Neuronal stem cell (in vitro differentiated cells): ENCODE results near the gene FOXL3.

ENCODE experiments used
- DNase-seq: peaks from one replicate; pipeline ENCODE4 v3.0.0-alpha.2; 2013; ENCODE audit warnings: low spot score
- H2AFZ ChIP-seq: one replicate; pipeline ENCODE4 v1.6.1; 2013; ENCODE audit warnings: mild to moderate bottlenecking, low read length, inconsistent platforms
- H2AK5ac ChIP-seq: 2 replicates; pipeline ENCODE4 v1.6.1; 2013; ENCODE audit warnings: low read depth, mild to moderate bottlenecking, inconsistent platforms, low read length, moderate library complexity, mixed read lengths
- H2BK120ac ChIP-seq: 2 replicates; pipeline ENCODE4 v1.6.1; 2013; ENCODE audit warnings: low read depth, mild to moderate bottlenecking, inconsistent platforms, low read length, moderate library complexity, mixed read lengths
- H2BK12ac ChIP-seq: one replicate; pipeline ENCODE4 v1.6.1; 2013; ENCODE audit warnings: low read length, inconsistent platforms
- H2BK15ac ChIP-seq: 2 replicates; pipeline ENCODE4 v1.6.1; 2013; ENCODE audit warnings: mild to moderate bottlenecking, low read length, inconsistent platforms, mixed read lengths
- H2BK5ac ChIP-seq: one replicate; pipeline ENCODE4 v1.6.1; 2013; ENCODE audit warnings: inconsistent platforms, mild to moderate bottlenecking, low read length, moderate library complexity
- H3K14ac ChIP-seq: one replicate; pipeline ENCODE4 v1.6.1; 2013; ENCODE audit warnings: low read length, inconsistent platforms
- H3K18ac ChIP-seq: 2 replicates; pipeline ENCODE4 v1.6.1; 2013; ENCODE audit warnings: low read length, inconsistent platforms
- H3K23ac ChIP-seq: 2 replicates; pipeline ENCODE4 v1.6.1; 2013; ENCODE audit warnings: low read depth, mild to moderate bottlenecking, mixed read lengths, low read length, inconsistent platforms; ENCODE audit not compliant: poor library complexity
- H3K27ac ChIP-seq: replicated peaks from 3 replicates; pipeline ENCODE4 v1.5.1; 2013; ENCODE audit warnings: low read length, inconsistent platforms
- H3K27me3 ChIP-seq, 3 experiments: 2 replicates each; pipeline ENCODE4 v1.6.1; 2013; ENCODE audit warnings: low read length in 3 of 3, mild to moderate bottlenecking in 2 of 3, inconsistent platforms in 1 of 3, low read depth in 1 of 3, mixed read lengths in 1 of 3, moderate library complexity in 1 of 3; ENCODE audit not compliant: control insufficient read depth in 3 of 3, insufficient read depth in 3 of 3
- H3K36me3 ChIP-seq, 2 donors: replicated peaks in 1 of 2; 2 replicates each; pipeline ENCODE4 v1.6.1; 2013; ENCODE audit warnings: low read length in 2 of 2; ENCODE audit not compliant: control insufficient read depth in 2 of 2, insufficient read depth in 2 of 2
- H3K4ac ChIP-seq: 2 replicates; pipeline ENCODE4 v1.6.1; 2013; ENCODE audit warnings: inconsistent platforms, mild to moderate bottlenecking, low read length, moderate library complexity
- H3K4me1 ChIP-seq, 2 donors: 1 replicate in 1 of 2; 2 replicates in 1 of 2; pipeline ENCODE4 v1.6.1; 2013; ENCODE audit warnings: low read length in 2 of 2, low read depth in 1 of 2; ENCODE audit not compliant: control insufficient read depth in 2 of 2, insufficient read depth in 1 of 2
- H3K4me2 ChIP-seq: one replicate; pipeline ENCODE4 v1.6.1; 2013; ENCODE audit warnings: mild to moderate bottlenecking, low read length, inconsistent platforms; ENCODE audit not compliant: insufficient read depth, poor library complexity, severe bottlenecking
- H3K4me3 ChIP-seq, 2 donors: 2 replicates each; pipeline ENCODE4 v1.5.1; 2013; ENCODE audit warnings: low read length in 2 of 2, mild to moderate bottlenecking in 2 of 2, inconsistent platforms in 1 of 2, moderate library complexity in 1 of 2
- H3K79me1 ChIP-seq: one replicate; pipeline ENCODE4 v1.6.1; 2013; ENCODE audit warnings: low read depth, mild to moderate bottlenecking, inconsistent platforms, low read length, moderate library complexity
- H3K9ac ChIP-seq: one replicate; pipeline ENCODE4 v1.6.1; 2013; ENCODE audit warnings: mild to moderate bottlenecking, low read depth, low read length, inconsistent platforms; ENCODE audit not compliant: poor library complexity
- H3K9me3 ChIP-seq, 2 donors: replicated peaks in 1 of 2; 2 replicates each; pipeline versions ENCODE3 to v1.6.1; 2013; ENCODE audit warnings: low read length in 2 of 2, mild to moderate bottlenecking in 2 of 2, inconsistent platforms in 1 of 2, low read depth in 1 of 2, mixed read lengths in 1 of 2, moderate library complexity in 1 of 2; ENCODE audit not compliant: control insufficient read depth in 2 of 2, insufficient read depth in 1 of 2
- H4K8ac ChIP-seq: one replicate; pipeline ENCODE4 v1.6.1; 2013; ENCODE audit warnings: low read depth, mild to moderate bottlenecking, inconsistent platforms, low read length, moderate library complexity
- H4K91ac ChIP-seq: one replicate; pipeline ENCODE4 v1.6.1; 2013; ENCODE audit warnings: low read length, low read depth, mild to moderate bottlenecking, inconsistent platforms; ENCODE audit not compliant: poor library complexity
- WGBS, 2 donors: extraction: QIAGEN DNeasy Blood & Tissue Kit; methylation state at CpG; one replicate each; pipeline ENCODE4 v1.1.7; 2013; ENCODE audit warnings: missing lambda C conversion rate in 2 of 2, mixed read lengths in 1 of 2; ENCODE audit not compliant: insufficient read length in 2 of 2, insufficient replicate concordance in 1 of 2; ENCODE audit errors: extremely low coverage in 2 of 2; 5-methylcytosine and 5-hydroxymethylcytosine counted together

Gene FOXL3

GRCh38 chr7:307970-308369 lies 18.0 kb downstream of the FOXL3 start:
- H3K79me1 ChIP-seq, result no peaks in the 10 kb centered on the region
- H4K8ac ChIP-seq, result no peak overlapping the region
- H3K14ac ChIP-seq, result no peak overlapping the region
- no peaks in the 10 kb centered on the region for H3K4me1 ChIP-seq
- H2BK5ac ChIP-seq, result no peak overlapping the region
- H2BK15ac ChIP-seq, result no peak overlapping the region
- H3K27ac ChIP-seq, result no peak overlapping the region
- no peak overlapping the region for H3K4ac ChIP-seq
- H2AFZ ChIP-seq, result no peak overlapping the region
- no peak overlapping the region for H3K4me2 ChIP-seq
- H2AK5ac ChIP-seq, result no peak overlapping the region
- no peak overlapping the region for H2BK120ac ChIP-seq
- no peak overlapping the region for H3K4me3 ChIP-seq
- H4K91ac ChIP-seq, result no peak overlapping the region
- peaks cover 0 to 4% (median 0%) of the 10 kb centered on the region in 3 experiments for H3K27me3 ChIP-seq
- WGBS, 2 donors, result no CpG with 5 or more reads among the region's 3 CpGs
- H3K23ac ChIP-seq, result no peak overlapping the region
- H2BK12ac ChIP-seq, result no peak overlapping the region
- H3K18ac ChIP-seq, result no peak overlapping the region
- no peak overlapping the region for H3K9ac ChIP-seq
- DNase-seq, result no peak
- peaks cover 0 to 5% of the 10 kb centered on the region in 2 donors for H3K9me3 ChIP-seq
- no peaks in the 10 kb centered on the region for H3K36me3 ChIP-seq

- Histone ChIP-seq H3K27ac (no peak overlapping the region), H3K4me1 (no peaks in the 10 kb centered on the region), H3K4me3 (no peak overlapping the region), H3K23ac (no peak overlapping the region), H3K18ac (peak overlapping the region; percentile 59), H2BK15ac (no peak overlapping the region), H3K14ac (no peak overlapping the region), H2BK120ac (no peak overlapping the region), H3K79me1 (no peaks in the 10 kb centered on the region), H2BK5ac (no peak overlapping the region), H2BK12ac (no peak overlapping the region), H4K91ac (no peak overlapping the region), H3K9ac (no peak overlapping the region), H4K8ac (no peak overlapping the region), H2AFZ (no peak overlapping the region), H3K4ac (no peak overlapping the region), H3K27me3 (peaks cover 0 to 7% (median 0%) of the 10 kb centered on the region in 3 experiments), H2AK5ac (peak overlapping the region; percentile 19), H3K9me3 (peaks cover 0 to 3% of the 10 kb centered on the region in 2 donors), H3K4me2 (no peak overlapping the region), H3K36me3 (no peaks in the 10 kb centered on the region)
- DNase-seq, result no peak
- no CpG with 5 or more reads among the region's 19 CpGs for WGBS, 2 donors
Measured at GRCh38 chr7:309586-310228, 19.7 kb downstream of the FOXL3 start.

DNA sequence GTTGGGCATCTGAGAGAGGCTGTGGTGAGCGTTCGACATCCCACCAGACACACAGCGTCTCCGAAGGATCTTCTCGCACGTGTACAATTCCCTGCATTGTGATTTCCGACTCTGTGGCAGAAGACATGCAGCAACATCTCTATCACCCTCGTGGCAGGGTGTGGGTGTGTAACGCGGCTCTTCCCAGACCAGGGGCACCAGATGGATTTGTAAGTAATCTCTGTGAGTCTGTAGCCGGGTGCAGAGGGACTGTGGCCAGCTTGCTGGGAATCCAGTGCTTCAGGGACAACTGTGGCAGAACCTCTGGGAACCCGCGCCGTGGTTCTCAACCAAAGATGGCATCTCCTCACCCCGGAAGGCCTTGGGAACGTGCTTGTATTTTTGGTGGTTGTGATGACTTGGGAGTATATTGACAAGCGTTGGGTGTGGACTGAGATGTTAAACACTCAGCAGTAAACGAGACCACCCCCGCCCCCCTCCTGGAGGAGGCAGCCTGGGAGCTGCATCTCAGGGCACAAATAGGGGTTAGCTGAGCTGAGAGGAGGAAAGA lies 21.2 kb downstream of the FOXL3 start:
- no CpG with 5 or more reads among the region's 19 CpGs for WGBS, 2 donors
- no peaks in the 10 kb centered on the region for H3K79me1 ChIP-seq
- H4K91ac ChIP-seq, result no peak overlapping the region
- no peak overlapping the region for H2AFZ ChIP-seq
- H3K27me3 ChIP-seq, result peaks cover 0 to 15% (median 0%) of the 10 kb centered on the region in 3 experiments
- no peak overlapping the region for H3K23ac ChIP-seq
- H3K14ac ChIP-seq, result no peak overlapping the region
- H3K36me3 ChIP-seq, result no peaks in the 10 kb centered on the region
- H3K27ac ChIP-seq, result no peak overlapping the region
- no peak overlapping the region for H2BK5ac ChIP-seq
- no peak overlapping the region for H2BK15ac ChIP-seq
- no peak overlapping the region for H3K18ac ChIP-seq
- no peak overlapping the region for H3K4me2 ChIP-seq
- no peak overlapping the region for H2BK12ac ChIP-seq
- H3K4ac ChIP-seq, result peak overlapping the region; percentile 24
- H4K8ac ChIP-seq, result no peak overlapping the region
- no peak overlapping the region for H3K9ac ChIP-seq
- H3K9me3 ChIP-seq, result peaks cover 0 to 3% of the 10 kb centered on the region in 2 donors
- no peak overlapping the region for H2BK120ac ChIP-seq
- no peak overlapping the region for H3K4me3 ChIP-seq
- no peak overlapping the region for H2AK5ac ChIP-seq
- DNase-seq, result no peak
- H3K4me1 ChIP-seq, result no peaks in the 10 kb centered on the region

DNA sequence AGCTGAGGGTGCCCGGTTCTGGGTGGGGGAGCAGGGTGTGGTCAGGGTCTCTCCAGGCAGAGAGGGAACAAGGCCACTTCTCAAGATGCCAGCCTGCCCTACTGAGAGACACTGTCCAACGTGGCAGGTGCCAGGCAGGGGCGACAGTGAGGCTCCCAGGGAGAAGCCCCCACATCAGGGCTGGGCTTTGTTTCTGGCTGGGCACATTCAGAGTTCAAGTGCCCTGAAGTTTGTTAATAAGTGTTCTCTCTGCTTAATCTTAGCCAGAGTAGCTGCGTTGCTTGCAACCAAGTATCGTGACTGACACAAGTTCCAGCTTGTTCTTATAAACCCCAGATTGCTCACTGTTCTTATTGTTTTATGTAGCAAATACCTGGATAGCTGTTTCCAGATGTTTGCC lies 21.8 kb downstream of the FOXL3 start:
- no CpG with 5 or more reads among the region's 5 CpGs for WGBS, 2 donors

More for the DNA sequence above, 21.8 kb downstream of the FOXL3 start:
- Histone ChIP-seq H3K4me1 (no peaks in the 10 kb centered on the region), H3K4ac (no peak overlapping the region), H2AK5ac (no peak overlapping the region), H3K27ac (no peak overlapping the region), H3K79me1 (no peaks in the 10 kb centered on the region), H3K23ac (peak overlapping the region; percentile 27), H2BK12ac (no peak overlapping the region), H2AFZ (no peak overlapping the region), H3K4me3 (no peak overlapping the region), H3K36me3 (no peaks in the 10 kb centered on the region), H2BK15ac (no peak overlapping the region), H3K18ac (peak overlapping the region; percentile 25), H2BK120ac (no peak overlapping the region), H2BK5ac (no peak overlapping the region), H3K9me3 (peaks cover 0 to 3% of the 10 kb centered on the region in 2 donors), H4K91ac (no peak overlapping the region), H3K14ac (no peak overlapping the region), H3K27me3 (peaks cover 0 to 15% (median 0%) of the 10 kb centered on the region in 3 experiments), H3K9ac (no peak overlapping the region), H3K4me2 (no peak overlapping the region), H4K8ac (no peak overlapping the region)
- no peak for DNase-seq
